OCI-LY3 (cell line): ENCODE measurements around the gene OR4F15.

Experiments used
- CTCF ChIP-seq: fragments of 200-600, 300-600 bp; sonication (generic); IDR thresholded peaks from 2 replicates; pipeline ENCODE4 v1.5.1; 2014; ENCODE audit warnings: antibody characterized with exemption, low read length, low read depth
- EZH2phosphoT487 ChIP-seq: fragments of 200-600 bp; shearing (Covaris generic); IDR thresholded peaks from 2 replicates; pipeline ENCODE4 v1.6.1; 2018; ENCODE audit warnings: antibody characterized with exemption, mixed run types, low read depth

GRCh38 chr15:101844916-101845315 lies 32.9 kb downstream of the OR4F15 start:
- TF ChIP-seq CTCF (no peak), EZH2phosphoT487 (no peak)
